SK-N-SH treated with all-trans-retinoic acid at 6 μM for 48 hours (cell line): Measurements from ENCODE around the gene ARID4B.

Source experiments
- ATAC-seq: fragments of 200-7000 bp; cut with Tn5 transposase; 3 replicates; pipeline ENCODE4 v1.9.1; 2020; ENCODE audit warnings: mild to moderate bottlenecking, moderate library complexity
- BACH2 ChIP-seq: fragments of 250-450 bp; sonication (Bioruptor Pico); IDR thresholded peaks from 2 replicates; pipeline ENCODE4 v1.9.0; 2021; ENCODE audit warnings: mild to moderate bottlenecking, borderline replicate concordance
- ESRRG ChIP-seq: fragments of 250-450 bp; sonication (Bioruptor Pico); IDR thresholded peaks from 2 replicates; pipeline ENCODE4 v1.6.1; 2021; ENCODE audit warnings: mild to moderate bottlenecking
- GLIS3 ChIP-seq: fragments of 250-450 bp; sonication (Bioruptor Pico); IDR thresholded peaks from 2 replicates; pipeline ENCODE4 v1.5.0; 2020; ENCODE audit warnings: mild to moderate bottlenecking, moderate library complexity
- ISL1 ChIP-seq: fragments of 250-450 bp; sonication (Bioruptor Pico); IDR thresholded peaks from 2 replicates; pipeline ENCODE4 v2.1.2; 2022; ENCODE audit warnings: mild to moderate bottlenecking, moderate library complexity
- PPARA ChIP-seq: fragments of 250-450 bp; sonication (Bioruptor Pico); IDR thresholded peaks from 2 replicates; pipeline ENCODE4 v1.5.0; 2020; ENCODE audit warnings: mild to moderate bottlenecking, borderline replicate concordance
- SNAI2 ChIP-seq: fragments of 250-450 bp; sonication (Bioruptor Pico); IDR thresholded peaks from 2 replicates; pipeline ENCODE4 v1.5.0; 2020; ENCODE audit warnings: mild to moderate bottlenecking, moderate library complexity
- TCF4 ChIP-seq: fragments of 250-450 bp; sonication (Bioruptor Pico); IDR thresholded peaks from 2 replicates; pipeline ENCODE4 v1.8.0; 2021; ENCODE audit warnings: mild to moderate bottlenecking, moderate library complexity, borderline replicate concordance
- TOX ChIP-seq: fragments of 250-450 bp; sonication (Bioruptor Pico); IDR thresholded peaks from 2 replicates; pipeline ENCODE4 v1.8.0; 2021; ENCODE audit warnings: mild to moderate bottlenecking, moderate library complexity, borderline replicate concordance
- ZC3H10 ChIP-seq: fragments of 250-450 bp; sonication (Bioruptor Pico); IDR thresholded peaks from 2 replicates; pipeline ENCODE4 v1.5.1; 2021; ENCODE audit warnings: mild to moderate bottlenecking, moderate library complexity
- ZFP3 ChIP-seq: fragments of 250-450 bp; sonication (Bioruptor Pico); IDR thresholded peaks from 2 replicates; pipeline ENCODE4 v1.5.0; 2020; ENCODE audit warnings: mild to moderate bottlenecking, moderate library complexity
- ZNF565 ChIP-seq: fragments of 450-650 bp; formaldehyde crosslinking; conservative IDR thresholded peaks from 2 replicates; pipeline ENCODE4 v1.5.0; 2020; ENCODE audit warnings: low read depth, mild to moderate bottlenecking, moderate library complexity
- ZNF70 ChIP-seq: fragments of 450-650 bp; formaldehyde crosslinking; IDR thresholded peaks from 2 replicates; pipeline ENCODE4 v1.5.0; 2020; ENCODE audit warnings: mild to moderate bottlenecking, moderate library complexity
- TF ChIP-seq, protein P1 (sequence below): fragments of 250-450 bp; sonication (Bioruptor Pico); IDR thresholded peaks from 2 replicates; pipeline ENCODE4 v1.5.1; 2021; ENCODE audit warnings: mild to moderate bottlenecking, moderate library complexity
- TF ChIP-seq, protein P2 (sequence below): fragments of 250-450 bp; sonication (Bioruptor Pico); IDR thresholded peaks from 2 replicates; pipeline ENCODE4 v1.8.0; 2020; ENCODE audit warnings: mild to moderate bottlenecking, moderate library complexity, borderline replicate concordance
- TF ChIP-seq, protein P3 (sequence below): fragments of 250-450 bp; sonication (Bioruptor Pico); IDR thresholded peaks from 2 replicates; pipeline ENCODE4 v1.8.0; 2021; ENCODE audit warnings: low read depth, mild to moderate bottlenecking, moderate library complexity, borderline replicate concordance
- TF ChIP-seq, protein P4 (sequence below): fragments of 250-450 bp; sonication (Bioruptor Pico); IDR thresholded peaks from 2 replicates; pipeline ENCODE4 v1.5.1; 2020; ENCODE audit warnings: low read depth, mild to moderate bottlenecking, moderate library complexity

The ARID4B gene

DNA sequence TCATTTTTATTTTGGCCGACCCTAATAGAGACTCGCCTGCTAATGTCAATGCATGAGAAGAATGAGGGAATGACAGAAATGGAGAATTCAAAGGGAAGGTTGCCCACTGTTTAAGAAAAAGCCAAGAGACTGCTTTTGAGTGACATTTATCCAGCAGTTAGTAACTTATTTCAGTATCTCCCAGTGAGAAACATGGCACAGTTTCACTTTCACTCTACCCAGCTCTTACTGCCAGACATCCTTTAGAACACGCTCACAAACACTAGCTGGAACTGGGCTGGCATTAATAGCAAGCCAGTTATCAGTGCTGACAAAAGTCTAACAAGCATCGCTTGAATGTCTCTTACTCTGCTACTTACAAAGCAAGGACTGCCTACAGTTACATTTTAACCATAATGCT lies 8.9 kb upstream of the ARID4B start (continued):
- TF ChIP-seq, protein P1, sequence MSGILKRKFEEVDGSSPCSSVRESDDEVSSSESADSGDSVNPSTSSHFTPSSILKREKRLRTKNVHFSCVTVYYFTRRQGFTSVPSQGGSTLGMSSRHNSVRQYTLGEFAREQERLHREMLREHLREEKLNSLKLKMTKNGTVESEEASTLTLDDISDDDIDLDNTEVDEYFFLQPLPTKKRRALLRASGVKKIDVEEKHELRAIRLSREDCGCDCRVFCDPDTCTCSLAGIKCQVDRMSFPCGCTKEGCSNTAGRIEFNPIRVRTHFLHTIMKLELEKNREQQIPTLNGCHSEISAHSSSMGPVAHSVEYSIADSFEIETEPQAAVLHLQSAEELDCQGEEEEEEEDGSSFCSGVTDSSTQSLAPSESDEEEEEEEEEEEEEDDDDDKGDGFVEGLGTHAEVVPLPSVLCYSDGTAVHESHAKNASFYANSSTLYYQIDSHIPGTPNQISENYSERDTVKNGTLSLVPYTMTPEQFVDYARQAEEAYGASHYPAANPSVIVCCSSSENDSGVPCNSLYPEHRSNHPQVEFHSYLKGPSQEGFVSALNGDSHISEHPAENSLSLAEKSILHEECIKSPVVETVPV (CRISPR knock-in tag): no peak
- TF ChIP-seq, protein P2, sequence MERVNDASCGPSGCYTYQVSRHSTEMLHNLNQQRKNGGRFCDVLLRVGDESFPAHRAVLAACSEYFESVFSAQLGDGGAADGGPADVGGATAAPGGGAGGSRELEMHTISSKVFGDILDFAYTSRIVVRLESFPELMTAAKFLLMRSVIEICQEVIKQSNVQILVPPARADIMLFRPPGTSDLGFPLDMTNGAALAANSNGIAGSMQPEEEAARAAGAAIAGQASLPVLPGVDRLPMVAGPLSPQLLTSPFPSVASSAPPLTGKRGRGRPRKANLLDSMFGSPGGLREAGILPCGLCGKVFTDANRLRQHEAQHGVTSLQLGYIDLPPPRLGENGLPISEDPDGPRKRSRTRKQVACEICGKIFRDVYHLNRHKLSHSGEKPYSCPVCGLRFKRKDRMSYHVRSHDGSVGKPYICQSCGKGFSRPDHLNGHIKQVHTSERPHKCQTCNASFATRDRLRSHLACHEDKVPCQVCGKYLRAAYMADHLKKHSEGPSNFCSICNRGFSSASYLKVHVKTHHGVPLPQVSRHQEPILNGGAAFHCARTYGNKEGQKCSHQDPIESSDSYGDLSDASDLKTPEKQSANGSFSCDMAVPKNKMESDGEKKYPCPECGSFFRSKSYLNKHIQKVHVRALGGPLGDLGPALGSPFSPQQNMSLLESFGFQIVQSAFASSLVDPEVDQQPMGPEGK (CRISPR knock-in tag): no peak
- TF ChIP-seq ESRRG (CRISPR knock-in tag): no peak
- TF ChIP-seq ZC3H10 (CRISPR knock-in tag): no peak
- TF ChIP-seq GLIS3 (CRISPR knock-in tag): no peak
- no peak for TF ChIP-seq ISL1 (CRISPR knock-in tag)
- no peak for TF ChIP-seq SNAI2 (CRISPR knock-in tag)
- TF ChIP-seq TOX (CRISPR knock-in tag): no peak

DNA sequence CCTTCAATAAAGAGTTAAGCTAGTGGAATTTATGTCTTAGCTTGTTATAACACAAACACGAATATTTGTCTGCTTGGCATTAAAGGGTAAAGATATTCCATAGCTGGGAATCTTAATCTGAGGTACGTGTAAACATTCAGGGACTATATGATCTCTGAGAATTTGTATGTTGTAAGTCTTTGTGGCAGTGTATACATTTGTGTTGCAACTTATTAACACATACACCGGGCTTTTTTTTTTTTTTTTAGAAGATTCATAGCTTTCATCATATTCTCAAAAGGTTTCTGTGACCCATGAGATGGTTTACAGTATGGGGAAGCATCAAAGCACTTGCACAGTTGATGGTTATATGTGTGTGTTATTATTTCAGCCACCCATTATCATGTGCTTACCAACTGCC lies 3.4 kb upstream of the ARID4B start:
- TF ChIP-seq PPARA (no peak), ZC3H10 (CRISPR knock-in tag) (no peak), GLIS3 (CRISPR knock-in tag) (no peak), TCF4 (no peak), ESRRG (CRISPR knock-in tag) (no peak)
- TF ChIP-seq, protein P3, sequence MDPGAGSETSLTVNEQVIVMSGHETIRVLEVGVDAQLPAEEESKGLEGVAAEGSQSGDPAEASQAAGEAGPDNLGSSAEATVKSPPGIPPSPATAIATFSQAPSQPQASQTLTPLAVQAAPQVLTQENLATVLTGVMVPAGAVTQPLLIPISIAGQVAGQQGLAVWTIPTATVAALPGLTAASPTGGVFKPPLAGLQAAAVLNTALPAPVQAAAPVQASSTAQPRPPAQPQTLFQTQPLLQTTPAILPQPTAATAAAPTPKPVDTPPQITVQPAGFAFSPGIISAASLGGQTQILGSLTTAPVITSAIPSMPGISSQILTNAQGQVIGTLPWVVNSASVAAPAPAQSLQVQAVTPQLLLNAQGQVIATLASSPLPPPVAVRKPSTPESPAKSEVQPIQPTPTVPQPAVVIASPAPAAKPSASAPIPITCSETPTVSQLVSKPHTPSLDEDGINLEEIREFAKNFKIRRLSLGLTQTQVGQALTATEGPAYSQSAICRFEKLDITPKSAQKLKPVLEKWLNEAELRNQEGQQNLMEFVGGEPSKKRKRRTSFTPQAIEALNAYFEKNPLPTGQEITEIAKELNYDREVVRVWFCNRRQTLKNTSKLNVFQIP: no peak
- TF ChIP-seq, protein P4, sequence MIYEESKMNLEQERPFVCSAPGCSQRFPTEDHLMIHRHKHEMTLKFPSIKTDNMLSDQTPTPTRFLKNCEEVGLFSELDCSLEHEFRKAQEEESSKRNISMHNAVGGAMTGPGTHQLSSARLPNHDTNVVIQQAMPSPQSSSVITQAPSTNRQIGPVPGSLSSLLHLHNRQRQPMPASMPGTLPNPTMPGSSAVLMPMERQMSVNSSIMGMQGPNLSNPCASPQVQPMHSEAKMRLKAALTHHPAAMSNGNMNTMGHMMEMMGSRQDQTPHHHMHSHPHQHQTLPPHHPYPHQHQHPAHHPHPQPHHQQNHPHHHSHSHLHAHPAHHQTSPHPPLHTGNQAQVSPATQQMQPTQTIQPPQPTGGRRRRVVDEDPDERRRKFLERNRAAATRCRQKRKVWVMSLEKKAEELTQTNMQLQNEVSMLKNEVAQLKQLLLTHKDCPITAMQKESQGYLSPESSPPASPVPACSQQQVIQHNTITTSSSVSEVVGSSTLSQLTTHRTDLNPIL (CRISPR knock-in tag): no peak
- TF ChIP-seq, protein P1 (CRISPR knock-in tag): no peak
- TF ChIP-seq, all 23 proteins: peak for 0
- ATAC-seq: no peak

DNA sequence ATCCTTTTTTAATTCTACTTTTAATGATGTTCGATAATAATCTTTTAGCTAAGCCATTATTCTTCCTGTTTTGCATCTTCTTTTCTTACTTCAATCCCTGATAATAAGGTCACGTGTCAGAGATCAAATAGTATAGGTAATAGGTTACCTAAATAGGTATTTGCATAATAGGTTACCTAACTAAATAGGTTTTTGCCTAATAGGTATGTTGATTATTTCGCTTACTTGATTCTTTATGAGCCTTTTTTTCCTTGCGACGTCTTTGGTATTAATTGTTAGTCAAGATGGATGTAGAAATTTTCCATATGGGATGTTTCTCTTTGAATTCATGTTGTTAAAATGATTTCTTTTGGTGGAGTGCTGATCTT lies 2.9 kb upstream of the ARID4B start:
- TF ChIP-seq ZNF565 (CRISPR knock-in tag): no peak
- TF ChIP-seq, protein P4 (CRISPR knock-in tag): no peak
- no peak for TF ChIP-seq ZFP3 (CRISPR knock-in tag)
- no peak for TF ChIP-seq BACH2 (CRISPR knock-in tag)
- ATAC-seq: no peak

DNA sequence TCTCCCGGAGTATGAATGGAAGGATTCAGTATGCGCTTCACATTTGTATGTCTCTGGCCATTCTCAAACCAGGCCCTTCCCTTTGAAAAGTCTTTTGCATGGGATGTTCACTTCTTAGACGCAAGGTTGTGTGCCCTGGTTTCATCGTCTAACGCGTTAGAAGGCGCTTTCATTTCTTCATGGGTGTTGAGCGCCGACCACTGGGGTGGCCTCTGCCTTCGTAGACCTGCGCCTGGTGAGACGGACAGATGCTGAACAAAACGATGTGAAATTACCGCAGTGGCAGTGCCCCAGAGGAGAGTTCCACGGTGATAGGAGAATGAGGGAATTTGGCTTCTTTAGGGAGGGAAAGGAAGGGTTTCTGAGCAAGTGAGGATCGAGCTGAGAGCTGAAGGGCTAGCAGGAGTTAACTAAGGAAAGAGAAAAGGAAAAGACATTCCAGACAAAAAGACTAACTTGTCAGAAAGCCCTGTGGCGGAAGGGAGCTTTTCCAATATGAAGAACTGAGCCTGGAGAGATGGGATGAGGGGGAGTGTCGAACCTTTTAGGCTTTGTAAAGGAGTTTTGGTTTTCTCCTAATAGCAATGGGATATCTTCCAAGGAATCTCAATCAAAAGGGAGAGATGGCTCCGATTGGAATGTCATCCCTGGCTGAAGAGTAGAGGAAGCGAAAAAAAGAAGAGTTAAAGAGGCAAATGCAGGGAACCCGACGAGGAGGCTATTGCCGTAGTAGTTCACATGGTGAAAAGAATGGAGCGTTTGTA lies 1.3 kb upstream of the ARID4B start:
- no peak for TF ChIP-seq ZFP3 (CRISPR knock-in tag)
- no peak for TF ChIP-seq TOX (CRISPR knock-in tag)
- TF ChIP-seq, protein P3: peak; percentile 27; the same call in 1 of the 2 replicates
- TF ChIP-seq, protein P2 (CRISPR knock-in tag): no peak
- TF ChIP-seq, protein P1 (CRISPR knock-in tag): no peak
- TF ChIP-seq ZNF565 (CRISPR knock-in tag): no peak
- TF ChIP-seq ZNF70 (CRISPR knock-in tag): no peak
- ATAC-seq: peak; percentile 22
